Smooth muscle cell (in vitro differentiated cells): ENCODE results near the gene SLC6A18. TPM values are rescaled to one million over a fixed set of nuclear protein-coding genes. Genes with fewer than 3 reads are reported as not detected.

Experiments used
- DNase-seq: peaks from one replicate; lab custom pipeline; 2025; ENCODE audit not compliant: unreplicated experiment; lab: John Stamatoyannopoulos, UW
- H2AFZ ChIP-seq: fragments of 200-600 bp; sonication (generic); 2 replicates; pipeline ENCODE4 v1.6.0; 2016; ENCODE audit warnings: antibody characterized with exemption, low read depth, mild to moderate bottlenecking
- H3F3A ChIP-seq: fragments of 200-600 bp; sonication (generic); 2 replicates; pipeline ENCODE4 v1.6.0; 2017; ENCODE audit warnings: antibody characterized with exemption, low read depth
- H3K27ac ChIP-seq: fragments of 200-600 bp; sonication (generic); 2 replicates; pipeline ENCODE4 v1.5.1; 2016; ENCODE audit warnings: low read depth, mild to moderate bottlenecking
- H3K27me3 ChIP-seq: fragments of 200-600 bp; sonication (generic); 2 replicates; pipeline ENCODE4 v1.6.1; 2016; ENCODE audit warnings: low read depth, mild to moderate bottlenecking
- H3K36me3 ChIP-seq: fragments of 200-600 bp; sonication (generic); 2 replicates; pipeline ENCODE4 v1.5.1; 2016; ENCODE audit warnings: low read depth
- H3K4me1 ChIP-seq: fragments of 200-600 bp; sonication (generic); 2 replicates; pipeline ENCODE4 v1.5.1; 2016; ENCODE audit warnings: low read depth
- H3K4me2 ChIP-seq: fragments of 200-600 bp; sonication (generic); 2 replicates; pipeline ENCODE4 v1.6.0; 2016; ENCODE audit warnings: mild to moderate bottlenecking
- H3K4me3 ChIP-seq: fragments of 200-600 bp; sonication (generic); 2 replicates; pipeline ENCODE4 v1.5.1; 2016; ENCODE audit warnings: mild to moderate bottlenecking
- H3K79me2 ChIP-seq: fragments of 200-600 bp; sonication (generic); 2 replicates; pipeline ENCODE4 v1.6.0; 2016; ENCODE audit warnings: low read depth, mild to moderate bottlenecking
- H3K9ac ChIP-seq: fragments of 200-600 bp; sonication (generic); 2 replicates; pipeline ENCODE4 v1.6.0; 2016; ENCODE audit warnings: low read depth
- H3K9me3 ChIP-seq: fragments of 200-600 bp; sonication (generic); replicated peaks from 2 replicates; pipeline ENCODE4 v1.5.1; 2016; ENCODE audit warnings: low read depth
- H4K20me1 ChIP-seq: fragments of 200-600 bp; sonication (generic); 2 replicates; pipeline ENCODE4 v1.6.0; 2016; ENCODE audit warnings: low read depth
- CTCF ChIP-seq: fragments of 200-600 bp; sonication (generic); IDR thresholded peaks from 2 replicates; pipeline ENCODE4 v1.5.1; 2017; ENCODE audit warnings: borderline replicate concordance, mild to moderate bottlenecking, antibody characterized with exemption; ENCODE audit not compliant: insufficient read depth, poor library complexity, severe bottlenecking
- WGBS: methylation state at CpG from one replicate; pipeline ENCODE4 v1.1.7; 2016; ENCODE audit warnings: low lambda C conversion rate; 5-methylcytosine and 5-hydroxymethylcytosine counted together
- polyA plus RNA-seq: library from polyadenylated mRNA; unstranded; fragments of >200 nt; fragmentation: Nextera tagmentation; extraction: Ambion mirVana; gene quantifications from 2 replicates; pipeline ENCODE4 v1.2.1, GENCODE V29; 2016
- total RNA-seq: library from RNA; depleted of rRNA; stranded (reverse); fragments of >200 nt; gene quantifications from 2 replicates; pipeline ENCODE4 v1.2.3, GENCODE V29; 2014

Gene SLC6A18
- total and polyA plus RNA-seq, 2 experiments from 2014 or later, result not detected

DNA sequence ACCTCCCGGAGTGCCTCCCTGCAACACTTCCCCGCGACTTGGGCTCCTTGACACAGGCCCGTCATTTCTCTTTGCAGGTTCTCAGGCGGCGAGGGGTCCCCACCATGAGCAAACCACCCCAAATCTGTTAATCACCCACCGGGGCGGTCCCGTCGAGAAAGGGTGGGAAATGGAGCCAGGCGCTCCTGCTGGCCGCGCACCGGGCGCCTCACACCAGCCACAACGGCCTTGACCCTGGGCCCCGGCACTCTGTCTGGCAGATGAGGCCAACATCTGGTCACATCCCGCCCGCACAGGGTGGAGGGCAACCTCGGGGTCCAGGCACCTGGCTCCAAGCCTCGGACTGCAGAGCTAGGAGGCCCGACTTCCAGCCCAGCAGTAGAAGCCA lies 70.5 kb downstream of the SLC6A18 start:
- Histone ChIP-seq H3K27me3 (peaks cover 46% of the 10 kb centered on the region), H3K4me3 (no peak overlapping the region), H3K4me2 (no peak overlapping the region), H3K36me3 (no peaks in the 10 kb centered on the region), H3K79me2 (no peaks in the 10 kb centered on the region), H3K9me3 (no peaks in the 10 kb centered on the region), H2AFZ (no peak overlapping the region), H3K4me1 (no peaks in the 10 kb centered on the region), H3K9ac (no peak overlapping the region), H4K20me1 (no peaks in the 10 kb centered on the region), H3F3A (no peaks in the 10 kb centered on the region), H3K27ac (no peak overlapping the region)
- TF ChIP-seq CTCF, result no peak
- 73% methylated on average over 22 of the region's 22 CpGs for WGBS
- no peak for DNase-seq

Other genes starting within 250 kb of the SLC6A18 start
- 31.2 and 32.5 TPM in 2 replicates for gene NKD2, start 216.6 kb upstream of the SLC6A18 start, total RNA-seq
- gene NKD2, start 216.6 kb upstream of the SLC6A18 start, polyA plus RNA-seq, result 105 and 122 TPM in 2 replicates
- 6.1 and 8.3 TPM in 2 replicates for gene SLC12A7, start 113.3 kb upstream of the SLC6A18 start, total RNA-seq
- gene SLC12A7, start 113.3 kb upstream of the SLC6A18 start, polyA plus RNA-seq, result 13.4 and 15.2 TPM in 2 replicates
- gene SLC6A19, start 23.8 kb upstream of the SLC6A18 start, total RNA-seq, result not detected in 2 replicates
- gene SLC6A19, start 23.8 kb upstream of the SLC6A18 start, polyA plus RNA-seq, result not detected in 2 replicates
- gene TERT, start 69.7 kb downstream of the SLC6A18 start, total RNA-seq, result not detected in 2 replicates
- not detected in 2 replicates for gene TERT, start 69.7 kb downstream of the SLC6A18 start, polyA plus RNA-seq
- gene CLPTM1L, start 119.7 kb downstream of the SLC6A18 start, total RNA-seq, result 86.3 and 127 TPM in 2 replicates
- gene CLPTM1L, start 119.7 kb downstream of the SLC6A18 start, polyA plus RNA-seq, result 125 and 135 TPM in 2 replicates
- not detected in 2 replicates for gene SLC6A3, start 220.1 kb downstream of the SLC6A18 start, total RNA-seq
- gene SLC6A3, start 220.1 kb downstream of the SLC6A18 start, polyA plus RNA-seq, result not detected in 2 replicates